HepG2 (cell line): ENCODE results near the gene MEAK7.

Experiments
- FOXA1 ChIP-seq, 2 experiments: fragments of 450-650 bp in 1 of 2; sonication (generic) in 1 of 2; formaldehyde crosslinking in 1 of 2; IDR thresholded peaks; 2 replicates each; pipeline versions ENCODE4 v1.4.0 to v1.6.1; 2016 to 2020; ENCODE audit warnings: missing genetic modification reagents in 1 of 2
- NFE2L2 ChIP-seq: fragments of 150-350 bp; IDR thresholded peaks from 2 replicates; pipeline ENCODE4 v1.6.1; 2014; ENCODE audit warnings: low read length
- PRDM15 ChIP-seq: sonication (generic); formaldehyde crosslinking; IDR thresholded peaks from 2 replicates; pipeline ENCODE4 v1.4.0; 2020; ENCODE audit warnings: missing genetic modification reagents

DNA sequence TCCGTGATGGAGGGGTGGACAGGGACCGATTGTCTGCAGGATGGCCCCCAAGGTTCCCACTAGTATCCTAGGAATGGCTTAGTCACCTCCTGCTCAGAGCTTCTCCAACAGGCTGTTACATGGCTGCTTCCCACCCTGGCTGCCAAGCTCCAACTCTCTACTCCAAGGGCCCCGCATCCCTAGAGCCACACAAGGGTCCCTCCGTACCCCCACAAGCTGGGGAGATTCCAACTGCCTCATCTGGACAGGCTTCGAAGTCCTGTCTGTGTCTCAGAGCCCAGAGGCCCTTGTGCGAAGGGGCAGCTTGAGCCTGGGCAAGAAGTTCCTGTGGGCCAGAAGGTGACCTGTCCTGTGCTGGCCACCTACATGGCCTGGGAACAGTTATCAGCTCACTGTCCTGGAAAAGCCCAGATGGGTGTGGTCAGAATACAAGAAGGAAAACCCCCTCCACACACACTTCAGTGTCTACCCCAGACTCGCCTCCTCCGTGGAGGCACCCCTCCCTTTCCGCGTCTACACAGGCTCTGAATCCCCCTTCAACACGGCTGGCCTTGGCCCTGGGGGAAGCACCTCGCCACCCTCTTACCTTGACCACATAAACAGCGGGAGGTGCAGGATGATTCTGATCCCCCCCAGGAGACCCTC lies 586 bp downstream of the MEAK7 start:
- TF ChIP-seq PRDM15 (CRISPR knock-in tag) (no peak), FOXA1 (IDR thresholded peaks at IDR 0.05) (no peak), FOXA1 (CRISPR knock-in tag; IDR thresholded peaks at IDR 0.05) (no peak), NFE2L2 (no peak)
